Epithelial cell of alveolus of lung (primary cell): ENCODE data around the gene KIAA1217. TPM values are rescaled to one million over a fixed set of nuclear protein-coding genes. Genes with fewer than 3 reads are reported as not detected.

Experiments
- total RNA-seq: library from RNA; depleted of rRNA; stranded (reverse); fragments of >200 nt; gene quantifications from 2 replicates; pipeline ENCODE4 v1.2.1, GENCODE V29; 2015

KIAA1217 gene, protein sequence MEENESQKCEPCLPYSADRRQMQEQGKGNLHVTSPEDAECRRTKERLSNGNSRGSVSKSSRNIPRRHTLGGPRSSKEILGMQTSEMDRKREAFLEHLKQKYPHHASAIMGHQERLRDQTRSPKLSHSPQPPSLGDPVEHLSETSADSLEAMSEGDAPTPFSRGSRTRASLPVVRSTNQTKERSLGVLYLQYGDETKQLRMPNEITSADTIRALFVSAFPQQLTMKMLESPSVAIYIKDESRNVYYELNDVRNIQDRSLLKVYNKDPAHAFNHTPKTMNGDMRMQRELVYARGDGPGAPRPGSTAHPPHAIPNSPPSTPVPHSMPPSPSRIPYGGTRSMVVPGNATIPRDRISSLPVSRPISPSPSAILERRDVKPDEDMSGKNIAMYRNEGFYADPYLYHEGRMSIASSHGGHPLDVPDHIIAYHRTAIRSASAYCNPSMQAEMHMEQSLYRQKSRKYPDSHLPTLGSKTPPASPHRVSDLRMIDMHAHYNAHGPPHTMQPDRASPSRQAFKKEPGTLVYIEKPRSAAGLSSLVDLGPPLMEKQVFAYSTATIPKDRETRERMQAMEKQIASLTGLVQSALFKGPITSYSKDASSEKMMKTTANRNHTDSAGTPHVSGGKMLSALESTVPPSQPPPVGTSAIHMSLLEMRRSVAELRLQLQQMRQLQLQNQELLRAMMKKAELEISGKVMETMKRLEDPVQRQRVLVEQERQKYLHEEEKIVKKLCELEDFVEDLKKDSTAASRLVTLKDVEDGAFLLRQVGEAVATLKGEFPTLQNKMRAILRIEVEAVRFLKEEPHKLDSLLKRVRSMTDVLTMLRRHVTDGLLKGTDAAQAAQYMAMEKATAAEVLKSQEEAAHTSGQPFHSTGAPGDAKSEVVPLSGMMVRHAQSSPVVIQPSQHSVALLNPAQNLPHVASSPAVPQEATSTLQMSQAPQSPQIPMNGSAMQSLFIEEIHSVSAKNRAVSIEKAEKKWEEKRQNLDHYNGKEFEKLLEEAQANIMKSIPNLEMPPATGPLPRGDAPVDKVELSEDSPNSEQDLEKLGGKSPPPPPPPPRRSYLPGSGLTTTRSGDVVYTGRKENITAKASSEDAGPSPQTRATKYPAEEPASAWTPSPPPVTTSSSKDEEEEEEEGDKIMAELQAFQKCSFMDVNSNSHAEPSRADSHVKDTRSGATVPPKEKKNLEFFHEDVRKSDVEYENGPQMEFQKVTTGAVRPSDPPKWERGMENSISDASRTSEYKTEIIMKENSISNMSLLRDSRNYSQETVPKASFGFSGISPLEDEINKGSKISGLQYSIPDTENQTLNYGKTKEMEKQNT (N-terminal part only)
- total RNA-seq, result 3.7 and 5.6 TPM in 2 replicates

GRCh38 chr10:24208661-24209431, at the start of gene KIAA1217:
Gene KIAA1217, plus strand, starts transcription at chr10:24209138. Its CDS starts 56 bp downstream, at chr10:24209194.

